ENCODE measurements around the gene ST6GALNAC1. TPM values are rescaled to one million over a fixed set of nuclear protein-coding genes. Genes with fewer than 3 reads are reported as not detected.

Gene ST6GALNAC1
- total RNA-seq, 2 experiments from 2014 or later, result 1.8 to 2.5 TPM

GRCh38 chr17:76579281-76579680 lies 64.3 kb downstream of the ST6GALNAC1 start:
- intact Hi-C loops (cut with DNase I, micrococcal nuclease), result loop anchor here in 1 of 2 experiments (10.0 kb wide), 1 partner anchor 46 kb away; no protein-coding TSS in a partner anchor
- no peaks in the 10 kb centered on the region for H3K36me3 ChIP-seq (ENCODE audit: insufficient read depth, low read length)
- Mint-ChIP-seq H3K36me3 (ENCODE audit: low read depth) (no peaks in the 10 kb centered on the region), H3K27me3 (peaks cover 10% of the 10 kb centered on the region), H3K27ac (no peak overlapping the region), H3K4me3 (no peak overlapping the region), H3K4me1 (ENCODE audit: low read depth) (peaks cover 3% of the 10 kb centered on the region), H3K9me3 (no peaks in the 10 kb centered on the region)
- no peak for TF ChIP-seq CTCF (IDR thresholded peaks at IDR 0.05)
- H3K4me3 ChIP-seq (ENCODE audit: low read length), result no peak overlapping the region
- DNase-seq, result no peak
- no peak overlapping the region for H3K27ac ChIP-seq (ENCODE audit: low read depth in 1 of 2, low read length in 2 of 2)
- CTCF ChIA-PET, result no interaction called here
- H3K9me3 ChIP-seq (ENCODE audit: control insufficient read depth in 1 of 2, insufficient read depth in 1 of 2, low read length in 2 of 2), result no peaks in the 10 kb centered on the region
- no peaks in the 10 kb centered on the region for H3K4me1 ChIP-seq (ENCODE audit: insufficient read depth, low read length)
- POLR2A ChIA-PET, result interaction anchor here (1.2 kb wide), 1 partner anchor 22 kb away, joined by 3 read pairs; no protein-coding TSS in a partner anchor
- no peak for ATAC-seq (ENCODE audit: poor library complexity)
- H3K27me3 ChIP-seq (ENCODE audit: control insufficient read depth in 1 of 2, insufficient read depth in 2 of 2, low read length in 2 of 2), result peaks cover 3 to 4% of the 10 kb centered on the region in 2 experiments

- Mint-ChIP-seq H3K27me3 (peaks cover 6% of the 10 kb centered on the region), H3K9me3 (no peaks in the 10 kb centered on the region), H3K27ac (no peak overlapping the region), H3K4me1 (ENCODE audit: low read depth) (no peaks in the 10 kb centered on the region), H3K4me3 (no peak overlapping the region), H3K36me3 (ENCODE audit: low read depth) (no peaks in the 10 kb centered on the region)
- Histone ChIP-seq H3K4me3 (ENCODE audit: low read length) (no peak overlapping the region), H3K9me3 (ENCODE audit: control insufficient read depth in 1 of 2, insufficient read depth in 1 of 2, low read length in 2 of 2) (no peaks in the 10 kb centered on the region), H3K4me1 (ENCODE audit: insufficient read depth, low read length) (no peaks in the 10 kb centered on the region), H3K27me3 (ENCODE audit: control insufficient read depth in 1 of 2, insufficient read depth in 2 of 2, low read length in 2 of 2) (no peaks in the 10 kb centered on the region), H3K36me3 (ENCODE audit: insufficient read depth, low read length) (no peaks in the 10 kb centered on the region), H3K27ac (ENCODE audit: low read depth in 1 of 2, low read length in 2 of 2) (no peak overlapping the region)
- ATAC-seq (ENCODE audit: poor library complexity) (no peak), DNase-seq (no peak)
- intact Hi-C loops (cut with DNase I, micrococcal nuclease), result loop anchor here in 1 of 2 experiments (10.0 kb wide), 1 partner anchor 46 kb away; no protein-coding TSS in a partner anchor
- CTCF ChIA-PET, result no interaction called here
- no peak for TF ChIP-seq CTCF (IDR thresholded peaks at IDR 0.05)
- POLR2A ChIA-PET, result interaction anchor here (1.3 kb wide), 1 partner anchor 11 kb away, joined by 4 read pairs; no protein-coding TSS in a partner anchor
These were observed 65.2 kb downstream of the ST6GALNAC1 start for GRCh38 chr17:76578376-76578775.

- H3K27ac Mint-ChIP-seq, result no peak overlapping the region
- POLR2A ChIA-PET, result interaction anchor here (1.3 kb wide), 1 partner anchor 10 kb away, joined by 4 read pairs; no protein-coding TSS in a partner anchor
These were observed 65.7 kb downstream of the ST6GALNAC1 start for GRCh38 chr17:76577876-76578275.

More at GRCh38 chr17:76577876-76578275, 65.7 kb downstream of the ST6GALNAC1 start:
- no peak for ATAC-seq (ENCODE audit: poor library complexity)
- H3K4me3 Mint-ChIP-seq, result no peak overlapping the region
- no peaks in the 10 kb centered on the region for H3K9me3 Mint-ChIP-seq
- intact Hi-C loops (cut with DNase I, micrococcal nuclease), result loop anchor here in 1 of 2 experiments (10.0 kb wide), 1 partner anchor 47 kb away; no protein-coding TSS in a partner anchor
- peaks cover 4% of the 10 kb centered on the region for H3K27me3 Mint-ChIP-seq
- Histone ChIP-seq H3K4me1 (ENCODE audit: insufficient read depth, low read length) (no peaks in the 10 kb centered on the region), H3K9me3 (ENCODE audit: control insufficient read depth in 1 of 2, insufficient read depth in 1 of 2, low read length in 2 of 2) (no peaks in the 10 kb centered on the region), H3K36me3 (ENCODE audit: insufficient read depth, low read length) (no peaks in the 10 kb centered on the region), H3K27ac (ENCODE audit: low read depth in 1 of 2, low read length in 2 of 2) (no peak overlapping the region), H3K4me3 (ENCODE audit: low read length) (no peak overlapping the region), H3K27me3 (ENCODE audit: control insufficient read depth in 1 of 2, insufficient read depth in 2 of 2, low read length in 2 of 2) (no peaks in the 10 kb centered on the region)
- CTCF ChIA-PET, result no interaction called here
- TF ChIP-seq CTCF (IDR thresholded peaks at IDR 0.05), result no peak
- H3K4me1 Mint-ChIP-seq (ENCODE audit: low read depth), result no peaks in the 10 kb centered on the region
- no peak for DNase-seq
- no peaks in the 10 kb centered on the region for H3K36me3 Mint-ChIP-seq (ENCODE audit: low read depth)

Data from CD4-positive, alpha-beta T cell (primary cell).